ENCODE measurements around the gene MAPK10.

MAPK10 gene

GRCh38 chr4:86359944-86360478 is at the start of gene MAPK10:
TSS of gene MAPK10 (minus strand) at chr4:86360053.
- no peak for DNase-seq (ENCODE audit: low read depth)

- no peak for DNase-seq (ENCODE audit: low read depth)
Measured at GRCh38 chr4:86403575-86403974, 43.7 kb upstream of the MAPK10 start.

GRCh38 chr4:86401826-86402225 is 42.0 kb upstream of the MAPK10 start:
- DNase-seq (ENCODE audit: low read depth), result no peak

- DNase-seq (ENCODE audit: low read depth), result no peak
Measured at GRCh38 chr4:86400216-86400615, 40.4 kb upstream of the MAPK10 start.

- DNase-seq (ENCODE audit: low read depth), result no peak
Measured at GRCh38 chr4:86398187-86398586, 38.3 kb upstream of the MAPK10 start.

- DNase-seq (ENCODE audit: low read depth), result no peak
Measured at GRCh38 chr4:86393749-86394148, 33.9 kb upstream of the MAPK10 start.

- no peak for DNase-seq (ENCODE audit: low read depth)
Measured at GRCh38 chr4:86389664-86390063, 29.8 kb upstream of the MAPK10 start.

- DNase-seq (ENCODE audit: low read depth), result no peak
Measured at GRCh38 chr4:86388252-86388651, 28.4 kb upstream of the MAPK10 start.

- DNase-seq (ENCODE audit: low read depth), result no peak
Measured at GRCh38 chr4:86386817-86387415, 27.1 kb upstream of the MAPK10 start.

- no peak for DNase-seq (ENCODE audit: low read depth)
Measured at GRCh38 chr4:86386201-86386600, 26.3 kb upstream of the MAPK10 start.

- DNase-seq (ENCODE audit: low read depth), result no peak
Measured at GRCh38 chr4:86381431-86381830, 21.6 kb upstream of the MAPK10 start.

GRCh38 chr4:86380181-86380724 is 20.4 kb upstream of the MAPK10 start:
- DNase-seq (ENCODE audit: low read depth), result no peak

GRCh38 chr4:86376850-86377249 is 17.0 kb upstream of the MAPK10 start:
- DNase-seq (ENCODE audit: low read depth), result no peak

- no peak for DNase-seq (ENCODE audit: low read depth)
Measured at GRCh38 chr4:86368433-86368832, 8.6 kb upstream of the MAPK10 start.

- DNase-seq (ENCODE audit: low read depth), result no peak
Measured at GRCh38 chr4:86367577-86367976, 7.7 kb upstream of the MAPK10 start.

GRCh38 chr4:86366920-86367319 is 7.1 kb upstream of the MAPK10 start:
- no peak for DNase-seq (ENCODE audit: low read depth)

- DNase-seq (ENCODE audit: low read depth), result no peak
Measured at GRCh38 chr4:86362510-86362909, 2.7 kb upstream of the MAPK10 start.

GRCh38 chr4:86358257-86358656 is 1.6 kb downstream of the MAPK10 start:
- no peak for DNase-seq (ENCODE audit: low read depth)

GRCh38 chr4:86357608-86358007 is 2.2 kb downstream of the MAPK10 start:
- DNase-seq (ENCODE audit: low read depth), result no peak

GRCh38 chr4:86356425-86357210 is 3.2 kb downstream of the MAPK10 start:
- DNase-seq (ENCODE audit: low read depth), result no peak

- no peak for DNase-seq (ENCODE audit: low read depth)
Measured at GRCh38 chr4:86354390-86354789, 5.5 kb downstream of the MAPK10 start.

- no peak for DNase-seq (ENCODE audit: low read depth)
Measured at GRCh38 chr4:86346320-86346719, 13.5 kb downstream of the MAPK10 start.

- DNase-seq (ENCODE audit: low read depth), result no peak
Measured at GRCh38 chr4:86344127-86344526, 15.7 kb downstream of the MAPK10 start.
